GM23338 (cell line): Measurements from ENCODE around the gene FXYD5. TPM values are rescaled to one million over a fixed set of nuclear protein-coding genes. Genes with fewer than 3 reads are reported as not detected.

Experiments used
- ATAC-seq: fragments of 200-7000 bp; cut with Tn5 transposase; 3 replicates; pipeline ENCODE4 v1.9.1; 2020
- DNase-seq: peaks from one replicate; pipeline ENCODE4 v3.0.0-alpha.2; 2015; ENCODE audit warnings: low spot score
- H2AFZ ChIP-seq: fragments of 200-600 bp; sonication (generic); 2 replicates; pipeline ENCODE4 v1.8.0; 2016; ENCODE audit warnings: antibody characterized with exemption, mild to moderate bottlenecking, moderate library complexity
- H3F3A ChIP-seq: fragments of 200-600 bp; sonication (generic); replicated peaks from 2 replicates; pipeline ENCODE4 v1.8.0; 2017; ENCODE audit warnings: antibody characterized with exemption, mixed run types, low read depth
- H3K27ac ChIP-seq: fragments of 200-600 bp; sonication (generic); 2 replicates; pipeline ENCODE4 v1.6.1; 2016; ENCODE audit warnings: low read depth
- H3K27me3 ChIP-seq: fragments of 200-600 bp; sonication (generic); 2 replicates; pipeline ENCODE4 v1.8.0; 2016; ENCODE audit warnings: mild to moderate bottlenecking, mixed run types, moderate library complexity; ENCODE audit not compliant: insufficient read depth
- H3K36me3 ChIP-seq: fragments of 200-600 bp; sonication (generic); 2 replicates; pipeline ENCODE4 v1.8.0; 2016; ENCODE audit warnings: mild to moderate bottlenecking; ENCODE audit not compliant: insufficient read depth
- H3K4me1 ChIP-seq: fragments of 200-600 bp; sonication (generic); 2 replicates; pipeline ENCODE4 v1.8.0; 2016; ENCODE audit warnings: mild to moderate bottlenecking, moderate library complexity; ENCODE audit not compliant: insufficient read depth
- H3K4me2 ChIP-seq: fragments of 200-600 bp; sonication (generic); 2 replicates; pipeline ENCODE4 v1.7.1; 2017; ENCODE audit warnings: mixed run types
- H3K4me3 ChIP-seq: fragments of 200-600 bp; sonication (generic); 2 replicates; pipeline ENCODE4 v1.6.1; 2016; ENCODE audit warnings: mixed run types
- H3K79me2 ChIP-seq: fragments of 200-600 bp; sonication (generic); replicated peaks from 2 replicates; pipeline ENCODE4 v1.8.0; 2017; ENCODE audit warnings: mild to moderate bottlenecking; ENCODE audit not compliant: insufficient read depth
- H3K9me2 ChIP-seq: fragments of 200-600 bp; sonication (generic); 2 replicates; pipeline ENCODE4 v1.8.0; 2017; ENCODE audit not compliant: insufficient read depth
- H4K20me1 ChIP-seq: fragments of 200-600 bp; sonication (generic); replicated peaks from 2 replicates; pipeline ENCODE4 v1.8.0; 2017; ENCODE audit warnings: mild to moderate bottlenecking; ENCODE audit not compliant: insufficient read depth
- H3K27ac Mint-ChIP-seq: 2 replicates; pipeline ENCODE4 v1.8.0; 2020; ENCODE audit warnings: inconsistent platforms, mild to moderate bottlenecking, moderate library complexity, mixed read lengths
- H3K27me3 Mint-ChIP-seq: 3 replicates; pipeline ENCODE4 v1.8.0; 2022; ENCODE audit warnings: low read depth, mild to moderate bottlenecking, moderate library complexity, mixed read lengths, inconsistent platforms; ENCODE audit not compliant: insufficient read depth, poor library complexity
- H3K36me3 Mint-ChIP-seq: 3 replicates; pipeline ENCODE4 v1.8.0; 2021; ENCODE audit warnings: low read depth, mild to moderate bottlenecking, inconsistent platforms, moderate library complexity, mixed read lengths
- H3K4me1 Mint-ChIP-seq: 3 replicates; pipeline ENCODE4 v1.8.0; 2020; ENCODE audit warnings: mild to moderate bottlenecking, inconsistent platforms, mixed read lengths
- H3K4me3 Mint-ChIP-seq: 3 replicates; pipeline ENCODE4 v1.8.0; 2021; ENCODE audit warnings: moderate library complexity, mild to moderate bottlenecking, inconsistent platforms, mixed read lengths
- H3K9me3 Mint-ChIP-seq: 3 replicates; pipeline ENCODE4 v1.8.0; 2020; ENCODE audit warnings: moderate library complexity, mild to moderate bottlenecking, inconsistent platforms, mixed read lengths
- CREB1 ChIP-seq: fragments of 250-450 bp; sonication (Bioruptor Pico); IDR thresholded peaks from 2 replicates; pipeline ENCODE4 v1.5.0; 2020; ENCODE audit warnings: low read depth, mild to moderate bottlenecking, moderate library complexity
- CTCF ChIP-seq, 2 experiments: fragments of 200-600 bp in 1 of 2; sonication (generic) in 1 of 2; conservative IDR thresholded peaks; 2 replicates each; pipeline versions ENCODE4 v1.5.1 to v1.6.1; 2016 to 2017; ENCODE audit warnings: antibody characterized with exemption in 2 of 2, low read depth in 2 of 2, mild to moderate bottlenecking in 2 of 2, moderate library complexity in 1 of 2
- ETS1 ChIP-seq: IDR thresholded peaks from 2 replicates; pipeline ENCODE4 v1.6.1; 2016; ENCODE audit warnings: antibody characterized with exemption
- EZH2 ChIP-seq: fragments of 200-600 bp; sonication (generic); IDR thresholded peaks from one replicate; pipeline ENCODE4 v1.8.0; 2017; ENCODE audit warnings: antibody characterized with exemption, mild to moderate bottlenecking, low read depth; ENCODE audit not compliant: unreplicated experiment
- EZH2phosphoT487 ChIP-seq: fragments of 200-600 bp; sonication (generic); IDR thresholded peaks from one replicate; pipeline ENCODE4 v1.8.1; 2018; ENCODE audit warnings: antibody characterized with exemption; ENCODE audit not compliant: unreplicated experiment
- JUNB ChIP-seq: IDR thresholded peaks from one replicate; pipeline ENCODE4 v1.6.1; 2016; ENCODE audit warnings: antibody characterized with exemption; ENCODE audit not compliant: unreplicated experiment
- POLR2AphosphoS5 ChIP-seq: IDR thresholded peaks from 2 replicates; pipeline ENCODE4 v1.6.1; 2016; ENCODE audit warnings: antibody characterized with exemption, low read depth
- REST ChIP-seq: IDR thresholded peaks from one replicate; pipeline ENCODE4 v1.6.1; 2018; ENCODE audit warnings: antibody characterized with exemption; ENCODE audit not compliant: unreplicated experiment
- STAT1 ChIP-seq: IDR thresholded peaks from one replicate; pipeline ENCODE4 v1.6.1; 2016; ENCODE audit warnings: antibody characterized with exemption; ENCODE audit not compliant: unreplicated experiment
- ZNF114 ChIP-seq: fragments of 250-450 bp; sonication (Bioruptor Pico); IDR thresholded peaks from 2 replicates; pipeline ENCODE4 v1.5.0; 2020; ENCODE audit warnings: mild to moderate bottlenecking, moderate library complexity
- ZNF331 ChIP-seq: fragments of 250-450 bp; sonication (Bioruptor Pico); IDR thresholded peaks from 2 replicates; pipeline ENCODE4 v1.5.0; 2020; ENCODE audit warnings: low read depth, mild to moderate bottlenecking, moderate library complexity
- ZNF462 ChIP-seq: fragments of 250-450 bp; sonication (Bioruptor Pico); IDR thresholded peaks from 2 replicates; pipeline ENCODE4 v1.5.0; 2020; ENCODE audit warnings: mild to moderate bottlenecking, moderate library complexity
- polyA plus RNA-seq: library from polyadenylated mRNA; unstranded; fragments of >200 nt; fragmentation: Nextera tagmentation; extraction: Ambion mirVana; gene quantifications from 2 replicates; pipeline ENCODE4 v1.2.1, GENCODE V29; 2016
- total RNA-seq: library from RNA; depleted of rRNA; stranded (reverse); fragments of >200 nt; shearing (Covaris generic); gene quantifications from 2 replicates; pipeline ENCODE4 v1.2.3, GENCODE V29; 2014

Gene FXYD5
- total and polyA plus RNA-seq, 2 experiments from 2014 or later: 97.7 to 233 TPM

- no peaks in the 10 kb centered on the region for H3K27me3 ChIP-seq
- H3K36me3 Mint-ChIP-seq: no peaks in the 10 kb centered on the region
- H3K4me3 ChIP-seq: no peak overlapping the region
- peaks cover 29% of the 10 kb centered on the region; the same call in 2 of the 3 replicates for H3K4me1 Mint-ChIP-seq
- H3K27ac ChIP-seq: no peak overlapping the region
- TF ChIP-seq ZNF331 (CRISPR knock-in tag) (no peak), POLR2AphosphoS5 (no peak), EZH2 (no peak), ZNF462 (CRISPR knock-in tag) (no peak), CTCF (conservative IDR thresholded peaks at IDR 0.05; ENCODE audit: low read depth in 2 of 2) (no peak), ETS1 (no peak), JUNB (no peak), EZH2phosphoT487 (no peak), REST (no peak), STAT1 (no peak), ZNF114 (no peak), CREB1 (CRISPR knock-in tag) (no peak)
- no peak overlapping the region for H3K4me2 ChIP-seq
- H3K79me2 ChIP-seq: no peaks in the 10 kb centered on the region
- H2AFZ ChIP-seq: peak overlapping the region; percentile 81
- no peaks in the 10 kb centered on the region for H3K9me2 ChIP-seq
- H3K36me3 ChIP-seq: no peaks in the 10 kb centered on the region
- H3K27ac Mint-ChIP-seq: peak overlapping the region; percentile 14; the same call in 1 of the 2 replicates
- no peaks in the 10 kb centered on the region for H3F3A ChIP-seq
- H3K4me1 ChIP-seq: peaks cover 14% of the 10 kb centered on the region
- no peak for DNase-seq
- no peaks in the 10 kb centered on the region for H3K9me3 Mint-ChIP-seq
- H4K20me1 ChIP-seq: no peaks in the 10 kb centered on the region
- no peak overlapping the region for H3K4me3 Mint-ChIP-seq
- peaks cover 13% of the 10 kb centered on the region for H3K27me3 Mint-ChIP-seq
- ATAC-seq: no peak
These were observed 31.6 kb upstream of the FXYD5 start for GRCh38 chr19:35122687-35123551.
